Common myeloid progenitor, CD34-positive (primary cell): ENCODE measurements around the gene SOCS3.

Experiments used
- CTCF ChIA-PET: fragments of 350-600 bp; sonication (Branson Sonifier 250); formaldehyde crosslinking; loops from one replicate; lab custom pipeline; 2021; ENCODE audit warnings: antibody characterized with exemption; lab: Charles Lee
- POLR2A ChIA-PET: fragments of 350-600 bp; sonication (Branson Sonifier 250); formaldehyde crosslinking; loops from one replicate; lab custom pipeline; 2021; ENCODE audit warnings: antibody characterized with exemption; lab: Charles Lee
- DNase-seq, 3 donors: peaks; one replicate each; pipeline versions ENCODE4 v3.0.0 to v3.0.0-alpha.2; 2013
- H3K27ac ChIP-seq, 2 experiments: 1 replicate in 1 of 2; 2 replicates in 1 of 2; pipeline ENCODE4 v1.7.0; 2013; ENCODE audit warnings: inconsistent platforms in 2 of 2, low read length in 2 of 2, mild to moderate bottlenecking in 2 of 2, low read depth in 1 of 2, moderate library complexity in 1 of 2; ENCODE audit not compliant: severe bottlenecking in 2 of 2, insufficient read depth in 1 of 2, poor library complexity in 1 of 2
- H3K27me3 ChIP-seq, 5 experiments: replicated peaks in 2 of 5; 1 replicate in 3 of 5; 2 replicates in 2 of 5; pipeline versions ENCODE4 v1.6.1 to v1.7.0; 2013; ENCODE audit warnings: low read length in 4 of 5, mild to moderate bottlenecking in 2 of 5, moderate library complexity in 2 of 5, inconsistent platforms in 1 of 5; ENCODE audit not compliant: insufficient read depth in 5 of 5, control insufficient read depth in 4 of 5
- H3K36me3 ChIP-seq, 4 experiments: 1 replicate in 2 of 4; 2 replicates in 2 of 4; pipeline versions ENCODE4 v1.6.1 to v1.7.0; 2013; ENCODE audit warnings: low read length in 3 of 4, control low read depth in 1 of 4, mild to moderate bottlenecking in 1 of 4; ENCODE audit not compliant: control insufficient read depth in 4 of 4, insufficient read depth in 4 of 4
- H3K4me1 ChIP-seq, 4 experiments: 1 replicate in 3 of 4; 2 replicates in 1 of 4; pipeline versions ENCODE4 v1.6.1 to v1.7.1; 2013; ENCODE audit warnings: low read length in 3 of 4, mild to moderate bottlenecking in 3 of 4, control low read depth in 1 of 4, inconsistent platforms in 1 of 4, moderate library complexity in 1 of 4; ENCODE audit not compliant: control insufficient read depth in 4 of 4, insufficient read depth in 4 of 4; ENCODE audit errors: control extremely low read depth in 1 of 4
- H3K4me3 ChIP-seq, 7 experiments: 1 replicate in 4 of 7; 2 replicates in 3 of 7; pipeline versions ENCODE4 v1.5.1 to v1.7.0; 2013; ENCODE audit warnings: mild to moderate bottlenecking in 7 of 7, low read length in 6 of 7, moderate library complexity in 6 of 7, inconsistent platforms in 2 of 7, low read depth in 2 of 7, control low read depth in 1 of 7; ENCODE audit not compliant: insufficient read depth in 4 of 7, control insufficient read depth in 1 of 7; ENCODE audit errors: extremely low read depth in 1 of 7
- H3K9me3 ChIP-seq, 5 experiments: 1 replicate in 4 of 5; 2 replicates in 1 of 5; pipeline versions ENCODE4 v1.6.1 to v1.7.1; 2013; ENCODE audit warnings: low read length in 4 of 5, mild to moderate bottlenecking in 2 of 5, inconsistent platforms in 1 of 5, low read depth in 1 of 5, moderate library complexity in 1 of 5; ENCODE audit not compliant: control insufficient read depth in 4 of 5, insufficient read depth in 2 of 5; ENCODE audit errors: control extremely low read depth in 1 of 5
- WGBS: methylation state at CpG from one replicate; pipeline ENCODE4 v1.1.5; 2013; ENCODE audit not compliant: insufficient coverage; 5-methylcytosine and 5-hydroxymethylcytosine counted together

Gene SOCS3

GRCh38 chr17:78359321-78359996, 418 bp downstream of the SOCS3 start:
- peak overlapping the region; percentile 77 to 94 (median 88) for H3K4me3 ChIP-seq
- H3K27ac ChIP-seq: peak overlapping the region in 1 of 2 experiments; percentile 81
- peaks cover 0 to 41% (median 24%) of the 10 kb centered on the region in 4 experiments for H3K36me3 ChIP-seq
- POLR2A ChIA-PET: interaction anchor here (0.5 to 2.4 kb wide), 9 partner anchors 9 to 105 kb away, joined by 4 to 14 read pairs (median 5); partner anchors contain the start of gene PGS1
- H3K4me1 ChIP-seq: peaks cover 0 to 64% (median 59%) of the 10 kb centered on the region in 4 experiments
- no peaks in the 10 kb centered on the region for H3K9me3 ChIP-seq
- peak in 1 of 3 donors; percentile 30 for DNase-seq
- CTCF ChIA-PET: interaction anchor here (0.7 to 2.2 kb wide), 3 partner anchors 12 to 73 kb away, joined by 3 to 7 read pairs (median 3); no protein-coding TSS in a partner anchor
- WGBS: under 1% methylated on average over 50 of the region's 70 CpGs
- no peaks in the 10 kb centered on the region for H3K27me3 ChIP-seq

GRCh38 chr17:78358538-78359320, 1.1 kb downstream of the SOCS3 start:
- Histone ChIP-seq H3K27ac (peak overlapping the region; percentile 23 to 81), H3K36me3 (peaks cover 0 to 41% (median 24%) of the 10 kb centered on the region in 4 experiments), H3K9me3 (no peaks in the 10 kb centered on the region), H3K4me3 (peak overlapping the region; percentile 77 to 94 (median 88)), H3K27me3 (no peaks in the 10 kb centered on the region), H3K4me1 (peaks cover 0 to 64% (median 63%) of the 10 kb centered on the region in 4 experiments)
- 35% methylated on average over 59 of the region's 72 CpGs for WGBS
- peak in 1 of 3 donors; percentile 39 for DNase-seq
- CTCF ChIA-PET: interaction anchor here (0.7 to 2.2 kb wide), 4 partner anchors 15 to 72 kb away, joined by 3 to 7 read pairs (median 4); no protein-coding TSS in a partner anchor
- POLR2A ChIA-PET: interaction anchor here (0.6 to 2.4 kb wide), 2 partner anchors 15 to 104 kb away, joined by 4 to 14 read pairs; no protein-coding TSS in a partner anchor

GRCh38 chr17:78357672-78358537, 2.0 kb downstream of the SOCS3 start:
- Histone ChIP-seq H3K36me3 (peaks cover 0 to 41% (median 24%) of the 10 kb centered on the region in 4 experiments), H3K27ac (peak overlapping the region; percentile 23 to 81), H3K27me3 (no peaks in the 10 kb centered on the region), H3K4me3 (peak overlapping the region; percentile 77 to 94 (median 88)), H3K9me3 (no peaks in the 10 kb centered on the region), H3K4me1 (peaks cover 0 to 71% (median 69%) of the 10 kb centered on the region in 4 experiments)
- CTCF ChIA-PET: interaction anchor here (0.9 to 2.2 kb wide), 4 partner anchors 17 to 71 kb away, joined by 3 to 7 read pairs (median 6); no protein-coding TSS in a partner anchor
- WGBS: 97% methylated on average over 18 of the region's 25 CpGs
- no peak for DNase-seq
- POLR2A ChIA-PET: interaction anchor here (2.4 kb wide), 1 partner anchor 14 kb away, joined by 14 read pairs; no protein-coding TSS in a partner anchor

GRCh38 chr17:78357177-78357586, 2.7 kb downstream of the SOCS3 start:
- DNase-seq: no peak
- WGBS: 93% methylated on average over 2 of the region's 7 CpGs
- peaks cover 2 to 76% (median 75%) of the 10 kb centered on the region in 4 experiments for H3K4me1 ChIP-seq

GRCh38 chr17:78356101-78356713, 3.7 kb downstream of the SOCS3 start:
- 68% methylated on average over 5 of the region's 16 CpGs for WGBS
- Histone ChIP-seq H3K36me3 (peaks cover 0 to 41% (median 24%) of the 10 kb centered on the region in 4 experiments), H3K27me3 (no peaks in the 10 kb centered on the region), H3K4me1 (peaks cover 5 to 81% (median 78%) of the 10 kb centered on the region in 4 experiments), H3K9me3 (no peaks in the 10 kb centered on the region), H3K4me3 (peak overlapping the region in 4 of 7 experiments; percentile 26 to 89 (median 56)), H3K27ac (no peak overlapping the region)
- POLR2A ChIA-PET: no interaction called here
- CTCF ChIA-PET: interaction anchor here (0.7 kb wide), 1 partner anchor 13 kb away, joined by 3 read pairs; no protein-coding TSS in a partner anchor
- peak; percentile 64 to 77 (median 74) for DNase-seq

More at GRCh38 chr17:78357177-78357586, 2.7 kb downstream of the SOCS3 start:
- H3K36me3 ChIP-seq: peaks cover 0 to 41% (median 24%) of the 10 kb centered on the region in 4 experiments
- H3K27me3 ChIP-seq: no peaks in the 10 kb centered on the region
- H3K27ac ChIP-seq: peak overlapping the region in 1 of 2 experiments; percentile 51
- ChIA-PET POLR2A (no interaction called here), CTCF (interaction anchor here (1.2 kb wide), 1 partner anchor 65 kb away, joined by 5 read pairs; no protein-coding TSS in a partner anchor)
- H3K9me3 ChIP-seq: no peaks in the 10 kb centered on the region
- peak overlapping the region; percentile 21 to 94 (median 88) for H3K4me3 ChIP-seq
